Measurements from ENCODE around the gene RPS10.

Gene RPS10

DNA sequence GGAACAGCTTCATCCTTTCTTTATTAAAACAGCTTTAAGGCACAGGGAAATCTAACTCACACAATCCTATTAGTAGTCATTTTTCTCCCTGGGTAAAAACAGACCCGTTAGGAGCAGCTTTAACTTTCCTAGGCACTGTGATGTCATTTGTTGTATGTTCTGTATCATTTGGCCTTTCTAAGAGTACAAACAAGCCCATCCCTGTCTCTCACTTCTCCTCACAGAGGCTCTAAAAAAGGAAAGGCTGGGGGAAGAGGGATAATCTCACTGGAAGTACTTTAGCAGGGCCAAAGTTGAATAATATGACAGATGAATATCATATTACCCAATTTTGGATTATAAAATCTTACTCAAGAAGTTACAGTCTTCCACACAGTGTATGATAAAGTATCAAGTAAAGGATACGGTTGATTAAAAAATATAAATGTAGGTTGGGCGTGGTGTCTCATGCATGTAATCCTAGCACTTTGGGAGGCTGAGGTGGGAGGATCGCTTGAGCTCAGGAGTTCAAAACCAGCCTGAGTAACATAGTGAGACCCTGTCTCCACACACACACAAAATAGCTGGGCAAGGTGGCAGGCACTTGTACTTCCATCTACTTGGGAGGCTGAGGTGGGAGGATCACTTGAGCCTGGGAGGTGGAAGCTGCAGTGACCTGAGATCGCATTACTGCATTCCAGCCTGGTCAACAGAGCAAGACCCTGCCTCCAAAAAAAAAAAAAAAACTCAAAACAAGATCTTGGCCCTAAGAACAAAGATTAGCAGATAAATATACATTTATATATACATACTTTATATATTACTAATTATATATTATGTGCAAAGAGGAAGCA, 41.3 kb downstream of the RPS10 start:
- Histone ChIP-seq H3K9me3 (ENCODE audit: insufficient read depth, low read depth, low read length) (no peaks in the 10 kb centered on the region), H2BK12ac (ENCODE audit: low read length) (no peak overlapping the region)
- no CpG with 5 or more reads among the region's 5 CpGs for WGBS (ENCODE audit: extremely low coverage, insufficient coverage, insufficient read length)

DNA sequence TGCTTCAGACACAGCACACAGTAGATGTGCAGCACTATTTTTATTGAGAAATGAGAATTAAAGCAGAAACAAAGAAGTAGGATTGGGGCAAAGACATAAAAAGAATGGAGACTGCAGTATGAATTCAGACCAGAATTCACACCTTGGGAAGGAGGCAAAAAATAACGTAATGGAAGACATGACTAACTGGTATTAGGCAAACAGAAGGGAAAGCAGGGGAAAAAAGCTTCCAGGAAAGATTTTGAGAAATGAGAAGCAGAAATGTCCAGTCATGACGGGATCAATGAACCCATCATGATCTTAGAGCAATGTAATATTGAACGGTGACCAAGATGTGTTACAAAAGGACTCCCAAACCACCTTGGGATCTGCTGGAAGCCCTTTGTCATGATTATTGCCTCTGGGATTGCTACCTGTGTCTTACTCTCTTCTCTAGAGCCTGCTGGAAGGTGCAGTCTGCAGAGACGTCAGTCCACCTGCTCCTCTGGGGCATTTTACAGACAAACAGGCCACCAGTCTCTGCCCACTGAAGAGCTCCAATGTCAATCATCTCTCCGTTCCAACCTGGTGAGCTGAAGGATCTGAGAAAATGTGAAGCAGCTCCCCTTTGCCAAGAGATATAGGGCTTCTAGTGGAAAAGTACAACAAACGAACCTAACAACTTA, 42.1 kb downstream of the RPS10 start:
- H3K4me3 ChIP-seq (ENCODE audit: low read depth, low read length), result no peak overlapping the region
- no CpG with 5 or more reads among the region's 6 CpGs for WGBS (ENCODE audit: extremely low coverage, insufficient coverage, insufficient read length)

More for the DNA sequence above, 41.3 kb downstream of the RPS10 start:
- no peaks in the 10 kb centered on the region for H3K4me1 ChIP-seq (ENCODE audit: control insufficient read depth in 1 of 2, insufficient read depth in 2 of 2, low read length in 2 of 2)
- no peak overlapping the region for H2AK5ac ChIP-seq (ENCODE audit: low read length)
- no peak overlapping the region for H3K4ac ChIP-seq (ENCODE audit: low read depth, low read length)
- peaks cover 0 to 1% of the 10 kb centered on the region in 2 experiments for H3K36me3 ChIP-seq (ENCODE audit: control insufficient read depth in 1 of 2, insufficient read depth in 2 of 2, low read length in 2 of 2)
- no peak overlapping the region for H3K23ac ChIP-seq (ENCODE audit: low read length)
- no peak overlapping the region for H4K12ac ChIP-seq (ENCODE audit: low read depth, low read length)
- no peak overlapping the region for H3K9ac ChIP-seq (ENCODE audit: low read length)
- H4K8ac ChIP-seq (ENCODE audit: low read depth, low read length), result no peak overlapping the region
- no peak overlapping the region for H3K14ac ChIP-seq (ENCODE audit: low read length)
- H3K4me2 ChIP-seq (ENCODE audit: low read length), result no peak overlapping the region
- no peaks in the 10 kb centered on the region for H3K79me1 ChIP-seq (ENCODE audit: low read length)
- no peak overlapping the region for H2AFZ ChIP-seq (ENCODE audit: insufficient read depth, low read length, poor library complexity)
- no peak overlapping the region for H3K27ac ChIP-seq (ENCODE audit: low read depth, low read length)
- no peak overlapping the region for H3K4me3 ChIP-seq (ENCODE audit: low read depth, low read length)
- no peak for DNase-seq
- no peak overlapping the region for H3K18ac ChIP-seq (ENCODE audit: low read length)
- H3K79me2 ChIP-seq (ENCODE audit: control insufficient read depth, insufficient read depth, low read length, poor library complexity), result no peaks in the 10 kb centered on the region
- no peak overlapping the region for H2BK120ac ChIP-seq (ENCODE audit: insufficient read depth, low read length, poor library complexity)
- no peak overlapping the region for H2BK5ac ChIP-seq (ENCODE audit: low read depth, low read length, poor library complexity)
- H4K91ac ChIP-seq (ENCODE audit: low read depth, low read length), result no peak overlapping the region
- H3K27me3 ChIP-seq (ENCODE audit: insufficient read depth, low read length), result no peaks in the 10 kb centered on the region

DNA sequence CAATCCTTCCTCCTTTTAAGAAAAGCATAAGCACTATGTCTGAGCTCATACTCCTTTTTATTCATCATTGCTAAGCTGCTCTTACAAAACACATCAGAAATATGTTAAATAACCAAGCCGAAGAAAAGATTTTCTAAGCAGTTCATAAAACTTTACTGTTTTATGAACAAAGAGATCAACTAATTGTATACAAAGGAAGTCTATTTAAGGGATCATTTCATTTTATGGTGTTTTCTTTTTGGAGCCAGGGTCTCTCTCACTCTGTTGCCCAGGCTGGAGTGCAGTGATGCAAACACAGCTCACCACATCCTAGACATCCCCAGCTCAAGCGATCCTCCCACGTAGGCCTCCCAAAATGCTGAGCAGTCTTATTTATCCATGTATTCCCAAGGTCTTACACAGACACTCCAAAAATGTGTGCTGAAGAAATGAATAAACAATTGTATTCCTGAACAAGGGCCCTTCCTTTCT, 42.7 kb downstream of the RPS10 start:
- Histone ChIP-seq H3K9me3 (ENCODE audit: insufficient read depth, low read depth, low read length) (no peaks in the 10 kb centered on the region), H3K36me3 (ENCODE audit: control insufficient read depth in 1 of 2, insufficient read depth in 2 of 2, low read length in 2 of 2) (peaks cover 0 to 3% of the 10 kb centered on the region in 2 experiments), H3K27ac (ENCODE audit: low read depth, low read length) (no peak overlapping the region), H3K79me2 (ENCODE audit: control insufficient read depth, insufficient read depth, low read length, poor library complexity) (no peaks in the 10 kb centered on the region), H3K79me1 (ENCODE audit: low read length) (no peaks in the 10 kb centered on the region), H3K18ac (ENCODE audit: low read length) (no peak overlapping the region), H3K4me3 (ENCODE audit: low read depth, low read length) (no peak overlapping the region), H3K4me2 (ENCODE audit: low read length) (no peak overlapping the region), H2AFZ (ENCODE audit: insufficient read depth, low read length, poor library complexity) (no peak overlapping the region), H4K91ac (ENCODE audit: low read depth, low read length) (no peak overlapping the region), H2BK5ac (ENCODE audit: low read depth, low read length, poor library complexity) (no peak overlapping the region), H4K12ac (ENCODE audit: low read depth, low read length) (no peak overlapping the region), H3K9ac (ENCODE audit: low read length) (no peak overlapping the region), H3K4me1 (ENCODE audit: control insufficient read depth in 1 of 2, insufficient read depth in 2 of 2, low read length in 2 of 2) (no peaks in the 10 kb centered on the region), H3K4ac (ENCODE audit: low read depth, low read length) (no peak overlapping the region), H3K14ac (ENCODE audit: low read length) (no peak overlapping the region), H4K8ac (ENCODE audit: low read depth, low read length) (no peak overlapping the region), H2BK120ac (ENCODE audit: insufficient read depth, low read length, poor library complexity) (no peak overlapping the region), H3K23ac (ENCODE audit: low read length) (no peak overlapping the region), H2AK5ac (ENCODE audit: low read length) (no peak overlapping the region), H2BK12ac (ENCODE audit: low read length) (no peak overlapping the region), H3K27me3 (ENCODE audit: insufficient read depth, low read length) (no peaks in the 10 kb centered on the region)
- no CpG with 5 or more reads among the region's 3 CpGs for WGBS (ENCODE audit: extremely low coverage, insufficient coverage, insufficient read length)
- DNase-seq, result no peak

More for the DNA sequence above, 42.1 kb downstream of the RPS10 start:
- Histone ChIP-seq H3K27ac (ENCODE audit: low read depth, low read length) (no peak overlapping the region), H3K4me2 (ENCODE audit: low read length) (no peak overlapping the region), H2BK5ac (ENCODE audit: low read depth, low read length, poor library complexity) (no peak overlapping the region), H3K79me1 (ENCODE audit: low read length) (no peaks in the 10 kb centered on the region), H3K36me3 (ENCODE audit: control insufficient read depth in 1 of 2, insufficient read depth in 2 of 2, low read length in 2 of 2) (peaks cover 0 to 3% of the 10 kb centered on the region in 2 experiments), H3K4me1 (ENCODE audit: control insufficient read depth in 1 of 2, insufficient read depth in 2 of 2, low read length in 2 of 2) (no peaks in the 10 kb centered on the region), H3K4ac (ENCODE audit: low read depth, low read length) (no peak overlapping the region), H4K8ac (ENCODE audit: low read depth, low read length) (no peak overlapping the region), H2BK120ac (ENCODE audit: insufficient read depth, low read length, poor library complexity) (no peak overlapping the region), H4K12ac (ENCODE audit: low read depth, low read length) (no peak overlapping the region), H3K79me2 (ENCODE audit: control insufficient read depth, insufficient read depth, low read length, poor library complexity) (no peaks in the 10 kb centered on the region), H3K23ac (ENCODE audit: low read length) (no peak overlapping the region), H2AFZ (ENCODE audit: insufficient read depth, low read length, poor library complexity) (no peak overlapping the region), H3K9me3 (ENCODE audit: insufficient read depth, low read depth, low read length) (no peaks in the 10 kb centered on the region), H2AK5ac (ENCODE audit: low read length) (no peak overlapping the region), H3K9ac (ENCODE audit: low read length) (no peak overlapping the region), H3K18ac (ENCODE audit: low read length) (no peak overlapping the region), H4K91ac (ENCODE audit: low read depth, low read length) (no peak overlapping the region), H3K27me3 (ENCODE audit: insufficient read depth, low read length) (no peaks in the 10 kb centered on the region), H3K14ac (ENCODE audit: low read length) (no peak overlapping the region), H2BK12ac (ENCODE audit: low read length) (no peak overlapping the region)
- DNase-seq, result peak in 1 of 2 donors; percentile 11

DNA sequence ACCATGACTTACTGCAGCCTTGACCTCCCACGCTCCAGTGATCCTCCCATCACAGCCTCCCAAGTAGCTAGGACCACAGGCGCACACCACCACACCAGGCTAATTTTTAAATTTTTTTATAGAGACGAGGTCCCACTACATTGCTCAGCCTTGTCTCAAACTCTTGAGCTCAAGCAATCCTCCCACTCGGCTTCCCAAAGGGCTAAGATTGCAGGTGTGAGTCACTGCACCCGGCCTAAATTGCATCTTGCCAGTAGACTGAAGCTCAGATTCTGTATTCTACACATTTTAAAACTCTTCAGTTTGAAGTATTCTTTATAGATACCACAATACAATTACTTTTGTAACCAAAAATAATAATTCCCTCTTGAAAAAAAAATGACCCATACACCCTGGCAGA, 44.8 kb downstream of the RPS10 start:
- WGBS (ENCODE audit: extremely low coverage, insufficient coverage, insufficient read length), result no CpG with 5 or more reads among the region's 5 CpGs
- no peak overlapping the region for H3K4me3 ChIP-seq (ENCODE audit: low read depth, low read length)
- H3K79me2 ChIP-seq (ENCODE audit: control insufficient read depth, insufficient read depth, low read length, poor library complexity), result no peaks in the 10 kb centered on the region
- no peaks in the 10 kb centered on the region for H3K27me3 ChIP-seq (ENCODE audit: insufficient read depth, low read length)
- H3K4ac ChIP-seq (ENCODE audit: low read depth, low read length), result no peak overlapping the region
- no peaks in the 10 kb centered on the region for H3K9me3 ChIP-seq (ENCODE audit: insufficient read depth, low read depth, low read length)
- H3K4me1 ChIP-seq (ENCODE audit: control insufficient read depth in 1 of 2, insufficient read depth in 2 of 2, low read length in 2 of 2), result no peaks in the 10 kb centered on the region
- no peak overlapping the region for H2AFZ ChIP-seq (ENCODE audit: insufficient read depth, low read length, poor library complexity)
- no peaks in the 10 kb centered on the region for H3K79me1 ChIP-seq (ENCODE audit: low read length)
- H3K23ac ChIP-seq (ENCODE audit: low read length), result no peak overlapping the region
- no peak overlapping the region for H3K18ac ChIP-seq (ENCODE audit: low read length)
- H3K14ac ChIP-seq (ENCODE audit: low read length), result no peak overlapping the region
- no peak overlapping the region for H4K12ac ChIP-seq (ENCODE audit: low read depth, low read length)
- H3K36me3 ChIP-seq (ENCODE audit: control insufficient read depth in 1 of 2, insufficient read depth in 2 of 2, low read length in 2 of 2), result peaks cover 0 to 3% of the 10 kb centered on the region in 2 experiments
- no peak overlapping the region for H3K9ac ChIP-seq (ENCODE audit: low read length)
- H4K8ac ChIP-seq (ENCODE audit: low read depth, low read length), result no peak overlapping the region
- no peak for DNase-seq
- no peak overlapping the region for H3K27ac ChIP-seq (ENCODE audit: low read depth, low read length)
- H2BK12ac ChIP-seq (ENCODE audit: low read length), result no peak overlapping the region
- no peak overlapping the region for H2BK120ac ChIP-seq (ENCODE audit: insufficient read depth, low read length, poor library complexity)
- no peak overlapping the region for H3K4me2 ChIP-seq (ENCODE audit: low read length)
- H2AK5ac ChIP-seq (ENCODE audit: low read length), result no peak overlapping the region
- no peak overlapping the region for H2BK5ac ChIP-seq (ENCODE audit: low read depth, low read length, poor library complexity)
- no peak overlapping the region for H4K91ac ChIP-seq (ENCODE audit: low read depth, low read length)

All from trophoblast cell (in vitro differentiated cells and primary cell).